K562 (cell line): ENCODE measurements around the gene ACCSL. TPM values are rescaled to one million over a fixed set of nuclear protein-coding genes. Genes with fewer than 3 reads are reported as not detected.
A peak's percentile ranks its signal among the peaks of the same experiment; 100 is the strongest.

Experiments used
- ATAC-seq: fragments of 200-7000 bp; cut with Tn5 transposase; 3 replicates; pipeline ENCODE4 v1.9.1; 2020; ENCODE audit warnings: moderate library complexity
- BruUV-seq: library from RNA; stranded (reverse); fragments of 400-500 nt; replicated peaks from 2 replicates; lab custom pipeline; 2021; lab: Mats Ljungman, UMichigan
- CTCF ChIA-PET: fragments of 300-600 bp; formaldehyde crosslinking; extraction: SDS; loops from one replicate; lab custom pipeline; 2021; ENCODE audit warnings: low intra/inter-chr PET ratio; lab: Yijun Ruan, JAX
- POLR2A ChIA-PET: fragments of 300-600, 350-650 bp; sonication (Branson Sonifier 250); formaldehyde crosslinking; extraction: SDS; loops from one replicate; lab custom pipeline; 2021; ENCODE audit warnings: antibody characterized with exemption, inconsistent platforms; lab: Yijun Ruan, JAX
- DNase-seq, 4 experiments: peaks; one replicate each; pipeline versions ENCODE4 v3.0.0 to v3.0.0-alpha.2; 2011 to 2018; ENCODE audit warnings: low spot score in 3 of 4, mixed read lengths in 3 of 4; ENCODE audit errors: extremely low read depth in 1 of 4
- FAIRE-seq: peaks from 2 replicates; lab custom pipeline; 2011; peaks lifted over from hg19 to GRCh38; lab: Jason Lieb, UNC
- H2AFZ ChIP-seq: 2 replicates; pipeline ENCODE4 v1.6.0; 2011; ENCODE audit warnings: low read depth, low read length, control low read depth, inconsistent platforms
- H3K27ac ChIP-seq: fragments of 200-600 bp; 3 replicates; pipeline ENCODE4 v1.8.0; 2011; ENCODE audit warnings: low read depth, mild to moderate bottlenecking, control low read depth, inconsistent platforms, low read length, moderate library complexity, mixed read lengths; ENCODE audit errors: extremely low read depth
- H3K27me3 ChIP-seq, 2 experiments: fragments of 300-600 bp in 1 of 2; 2 replicates in 1 of 2; 3 replicates in 1 of 2; pipeline versions ENCODE4 v1.6.0 to v1.8.0; 2011; ENCODE audit warnings: inconsistent platforms in 2 of 2, low read length in 2 of 2, mild to moderate bottlenecking in 1 of 2, mixed read lengths in 1 of 2, moderate library complexity in 1 of 2; ENCODE audit not compliant: control insufficient read depth in 2 of 2, insufficient read depth in 2 of 2
- H3K36me3 ChIP-seq: fragments of 300-600 bp; 3 replicates; pipeline ENCODE4 v1.8.0; 2011; ENCODE audit warnings: mild to moderate bottlenecking, low read length, inconsistent platforms; ENCODE audit not compliant: control insufficient read depth, insufficient read depth
- H3K4me1 ChIP-seq, 2 experiments: fragments of 200-600 bp in 1 of 2; replicated peaks in 1 of 2; 2 replicates in 1 of 2; 3 replicates in 1 of 2; pipeline versions ENCODE4 v1.5.1 to v1.8.0; 2011; ENCODE audit warnings: inconsistent platforms in 2 of 2, low read length in 2 of 2, mild to moderate bottlenecking in 1 of 2, mixed read lengths in 1 of 2, moderate library complexity in 1 of 2; ENCODE audit not compliant: control insufficient read depth in 2 of 2, insufficient read depth in 2 of 2
- H3K4me2 ChIP-seq: 2 replicates; pipeline ENCODE4 v1.6.1; 2011; ENCODE audit warnings: low read length, control low read depth, inconsistent platforms, mixed read lengths; ENCODE audit not compliant: insufficient read depth
- H3K4me3 ChIP-seq: fragments of 200-600 bp; sonication (generic), shearing (Covaris generic); 2 replicates; pipeline ENCODE4 v1.5.1; 2016; ENCODE audit warnings: control low read depth, inconsistent platforms
- H3K79me2 ChIP-seq: fragments of 200-600 bp; 3 replicates; pipeline ENCODE4 v1.8.0; 2011; ENCODE audit warnings: low read length, inconsistent platforms; ENCODE audit not compliant: control insufficient read depth, insufficient read depth
- H3K9ac ChIP-seq, 2 experiments: 2 replicates each; pipeline versions ENCODE4 v1.6.0 to v1.6.1; 2011; ENCODE audit warnings: low read depth in 2 of 2, low read length in 2 of 2, control low read depth in 1 of 2, inconsistent platforms in 1 of 2, mild to moderate bottlenecking in 1 of 2, mixed read lengths in 1 of 2; ENCODE audit not compliant: insufficient read depth in 1 of 2
- H3K9me1 ChIP-seq: one replicate; pipeline ENCODE4 v1.6.0; 2011; ENCODE audit warnings: inconsistent platforms, mild to moderate bottlenecking, low read length, moderate library complexity; ENCODE audit not compliant: control insufficient read depth, insufficient read depth
- H3K9me3 ChIP-seq: replicated peaks from 2 replicates; pipeline ENCODE4 v1.5.1; 2011; ENCODE audit warnings: low read depth, low read length, inconsistent platforms; ENCODE audit not compliant: control insufficient read depth, insufficient read depth
- H4K20me1 ChIP-seq: replicated peaks from 2 replicates; pipeline ENCODE4 v1.6.1; 2011; ENCODE audit warnings: low read length, inconsistent platforms, mixed read lengths; ENCODE audit not compliant: control insufficient read depth, insufficient read depth
- ESRRA ChIP-seq: fragments of 450-650 bp; IDR thresholded peaks from 2 replicates; pipeline ENCODE4 v1.6.1; 2014; ENCODE audit warnings: low read depth, mild to moderate bottlenecking, moderate library complexity, borderline replicate concordance
- IRF2 ChIP-seq: sonication (generic); formaldehyde crosslinking; IDR thresholded peaks from 2 replicates; pipeline ENCODE4 v1.8.1; 2022; ENCODE audit warnings: mild to moderate bottlenecking, missing genetic modification reagents
- MAFG ChIP-seq: fragments of 450-650 bp; conservative IDR thresholded peaks from 2 replicates; pipeline ENCODE4 v1.6.1; 2016; ENCODE audit warnings: missing genetic modification characterization, missing compliant biosample characterization
- ZNF316 ChIP-seq: fragments of 450-650 bp; IDR thresholded peaks from 2 replicates; pipeline ENCODE4 v1.6.1; 2016
- ZNF436 ChIP-seq: fragments of 250-450, 450-650 bp; sonication (Bioruptor Pico); formaldehyde crosslinking; IDR thresholded peaks from 2 replicates; pipeline ENCODE4 v1.7.0; 2020; ENCODE audit warnings: mild to moderate bottlenecking
- ZNF75A ChIP-seq: fragments of 450-650 bp; formaldehyde crosslinking; IDR thresholded peaks from 2 replicates; pipeline ENCODE4 v1.4.0; 2020; ENCODE audit warnings: mild to moderate bottlenecking
- ZNF764 ChIP-seq: fragments of 250-450 bp; sonication (Bioruptor Pico); IDR thresholded peaks from 2 replicates; pipeline ENCODE4 v1.4.0; 2020; ENCODE audit warnings: low read depth, mild to moderate bottlenecking, moderate library complexity
- WGBS: fragments of 100-300 bp; shearing (Covaris generic); methylation state at CpG from one replicate; pipeline ENCODE4 v1.1.6; 2016; ENCODE audit warnings: low coverage, mixed read lengths; ENCODE audit not compliant: insufficient coverage; ENCODE audit errors: missing lambda C conversion rate; 5-methylcytosine and 5-hydroxymethylcytosine counted together
- in situ Hi-C: fragments of 300-500 bp; cut with MboI; formaldehyde crosslinking; loops from 4 replicates; pipeline ENCODE4 v1.15.0; 2018; ENCODE audit warnings: inconsistent platforms, mixed read lengths
- intact Hi-C: fragments of 100-400 bp; cut with micrococcal nuclease; formaldehyde crosslinking; loops from 2 replicates; pipeline ENCODE4 v1.14.2; 2022
- polyA plus RNA-seq, 8 experiments: library from polyadenylated mRNA; depleted of rRNA in 4 of 8; stranded (reverse) in 5 of 8; unstranded in 3 of 8; fragments of >200 nt; fragmentation: Nextera tagmentation in 2 of 8; fragmentation: Illumina TruSeq in 1 of 8; extraction: Ambion mirVana in 2 of 8; extraction: Trizol in 1 of 8; gene quantifications; 2 replicates each; pipeline versions ENCODE4 v1.2.1 to v1.2.3, GENCODE V29; 2011 to 2014; ENCODE audit warnings: inconsistent platforms in 1 of 8, missing spikeins in 1 of 8
- total RNA-seq, 7 experiments: library from RNA; depleted of rRNA in 6 of 7; stranded (reverse); fragments of >200 nt in 6 of 7; fragmentation: Illumina TruSeq in 2 of 7; extraction: Trizol in 2 of 7; gene quantifications; 2 replicates each; pipeline versions ENCODE4 v1.2.1 to v1.2.3, GENCODE V29; 2011 to 2021; ENCODE audit warnings: low replicate concordance in 1 of 7
- TF ChIP-seq, protein P1 (sequence below): sonication (generic); formaldehyde crosslinking; IDR thresholded peaks from 2 replicates; pipeline ENCODE4 v1.8.0; 2022; ENCODE audit warnings: mild to moderate bottlenecking, missing genetic modification reagents
- TF ChIP-seq, protein P2 (sequence below): fragments of 450-650 bp; conservative IDR thresholded peaks from 2 replicates; pipeline ENCODE4 v1.6.1; 2016; ENCODE audit warnings: missing genetic modification characterization, low read depth, mild to moderate bottlenecking, control low read depth, missing compliant biosample characterization

ACCSL gene
- total and polyA plus RNA-seq, 9 of the 15 experiments (the other 6 are each of a cell fraction or from before 2014, with no cell fraction given): not detected

DNA sequence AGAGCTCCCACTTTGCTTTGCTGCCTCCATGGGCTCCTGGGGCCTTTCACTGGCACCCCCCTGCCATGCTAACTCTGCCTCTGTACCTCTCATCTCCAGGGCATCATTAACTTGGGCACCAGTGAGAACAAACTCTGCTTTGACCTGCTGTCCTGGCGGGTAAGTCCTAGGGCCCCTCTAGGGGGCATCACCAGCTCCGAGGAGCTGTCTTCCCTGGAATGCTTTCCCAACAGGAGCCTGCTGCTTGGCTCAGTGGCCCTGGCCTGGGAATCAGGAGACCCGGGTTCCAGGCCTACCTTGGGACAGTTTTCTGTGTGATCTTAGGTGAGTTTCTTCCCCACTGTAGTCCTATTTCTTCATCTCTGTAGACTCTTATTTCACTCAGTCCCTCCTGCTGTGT, 23.4 kb downstream of the ACCSL start (continued):
- TF ChIP-seq, protein P1, sequence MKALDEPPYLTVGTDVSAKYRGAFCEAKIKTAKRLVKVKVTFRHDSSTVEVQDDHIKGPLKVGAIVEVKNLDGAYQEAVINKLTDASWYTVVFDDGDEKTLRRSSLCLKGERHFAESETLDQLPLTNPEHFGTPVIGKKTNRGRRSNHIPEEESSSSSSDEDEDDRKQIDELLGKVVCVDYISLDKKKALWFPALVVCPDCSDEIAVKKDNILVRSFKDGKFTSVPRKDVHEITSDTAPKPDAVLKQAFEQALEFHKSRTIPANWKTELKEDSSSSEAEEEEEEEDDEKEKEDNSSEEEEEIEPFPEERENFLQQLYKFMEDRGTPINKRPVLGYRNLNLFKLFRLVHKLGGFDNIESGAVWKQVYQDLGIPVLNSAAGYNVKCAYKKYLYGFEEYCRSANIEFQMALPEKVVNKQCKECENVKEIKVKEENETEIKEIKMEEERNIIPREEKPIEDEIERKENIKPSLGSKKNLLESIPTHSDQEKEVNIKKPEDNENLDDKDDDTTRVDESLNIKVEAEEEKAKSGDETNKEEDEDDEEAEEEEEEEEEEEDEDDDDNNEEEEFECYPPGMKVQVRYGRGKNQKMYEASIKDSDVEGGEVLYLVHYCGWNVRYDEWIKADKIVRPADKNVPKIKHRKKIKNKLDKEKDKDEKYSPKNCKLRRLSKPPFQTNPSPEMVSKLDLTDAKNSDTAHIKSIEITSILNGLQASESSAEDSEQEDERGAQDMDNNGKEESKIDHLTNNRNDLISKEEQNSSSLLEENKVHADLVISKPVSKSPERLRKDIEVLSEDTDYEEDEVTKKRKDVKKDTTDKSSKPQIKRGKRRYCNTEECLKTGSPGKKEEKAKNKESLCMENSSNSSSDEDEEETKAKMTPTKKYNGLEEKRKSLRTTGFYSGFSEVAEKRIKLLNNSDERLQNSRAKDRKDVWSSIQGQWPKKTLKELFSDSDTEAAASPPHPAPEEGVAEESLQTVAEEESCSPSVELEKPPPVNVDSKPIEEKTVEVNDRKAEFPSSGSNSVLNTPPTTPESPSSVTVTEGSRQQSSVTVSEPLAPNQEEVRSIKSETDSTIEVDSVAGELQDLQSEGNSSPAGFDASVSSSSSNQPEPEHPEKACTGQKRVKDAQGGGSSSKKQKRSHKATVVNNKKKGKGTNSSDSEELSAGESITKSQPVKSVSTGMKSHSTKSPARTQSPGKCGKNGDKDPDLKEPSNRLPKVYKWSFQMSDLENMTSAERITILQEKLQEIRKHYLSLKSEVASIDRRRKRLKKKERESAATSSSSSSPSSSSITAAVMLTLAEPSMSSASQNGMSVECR (CRISPR knock-in tag): no peak
- TF ChIP-seq, all 486 proteins: peak for 0

DNA sequence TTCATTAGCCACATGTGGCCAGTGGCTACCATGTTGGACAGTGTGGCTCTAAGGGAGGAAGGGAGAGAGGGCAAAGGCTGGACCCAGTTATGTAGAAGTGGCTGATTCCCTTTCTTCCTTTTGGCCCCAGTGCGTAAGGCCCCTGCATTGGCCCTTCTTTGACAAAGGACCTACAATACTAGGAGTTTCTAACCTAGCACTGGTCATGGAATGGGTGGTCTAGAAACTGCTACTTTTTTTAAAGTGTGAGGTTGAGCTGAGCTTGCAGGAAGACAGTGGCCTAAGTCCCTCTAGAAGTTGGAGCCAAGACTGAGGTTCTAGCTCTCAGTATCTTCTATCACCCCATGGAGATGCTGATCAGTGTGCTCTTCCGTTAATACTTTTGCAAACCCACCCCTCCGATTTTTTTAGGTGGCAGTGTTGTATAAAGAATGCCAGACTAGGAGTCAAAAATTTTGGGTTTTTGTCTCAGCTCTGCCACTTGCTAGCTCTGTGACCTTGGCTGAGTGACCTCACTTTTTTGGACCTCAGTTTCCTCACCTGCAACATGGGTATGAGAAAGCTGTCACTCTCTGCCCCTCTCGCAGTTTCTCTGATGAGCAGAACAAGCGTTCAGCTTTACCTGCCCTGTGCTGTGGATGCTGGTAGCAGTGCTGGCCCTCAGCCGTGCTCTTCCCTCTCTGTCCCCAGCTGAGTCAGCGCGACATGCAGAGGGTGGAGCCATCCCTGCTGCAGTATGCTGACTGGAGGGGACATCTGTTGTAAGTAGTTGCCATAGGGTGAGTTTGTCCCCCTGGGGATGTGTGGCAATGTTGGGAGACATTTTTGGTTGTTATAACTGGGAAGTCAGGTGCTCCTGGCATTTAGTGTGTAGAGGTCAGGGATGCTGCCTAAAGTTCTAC, 25.2 kb downstream of the ACCSL start:
- CTCF ChIA-PET: no interaction called here
- Histone ChIP-seq H3K4me1 (peaks cover 0 to 3% of the 10 kb centered on the region in 2 experiments; a peak in 2 of 5 replicates), H3K27ac (no peak overlapping the region), H3K9ac (no peak overlapping the region), H3K79me2 (no peaks in the 10 kb centered on the region), H3K4me2 (no peak overlapping the region), H3K9me1 (no peaks in the 10 kb centered on the region), H3K27me3 (no peaks in the 10 kb centered on the region), H3K4me3 (no peak overlapping the region), H4K20me1 (no peaks in the 10 kb centered on the region), H3K36me3 (peaks cover 56% of the 10 kb centered on the region), H3K9me3 (no peaks in the 10 kb centered on the region), H2AFZ (no peak overlapping the region)
- 74% methylated on average over 8 of the region's 8 CpGs for WGBS
- in situ Hi-C loops: no loop called here
- BruUV-seq: no TSS peak
- intact Hi-C loops: no loop called here
- FAIRE-seq: no peak
- peak; percentile 67 for ATAC-seq
- POLR2A ChIA-PET: interaction anchor here (0.6 to 1.8 kb wide), 4 partner anchors 10 to 485 kb away, joined by 3 to 7 read pairs (median 4); no protein-coding TSS in a partner anchor
- DNase-seq: no peak
- no peak for TF ChIP-seq ZNF75A (CRISPR knock-in tag)
- TF ChIP-seq ZNF316: peak; percentile 44
- peak; percentile 33; the same call in 1 of the 2 replicates for TF ChIP-seq MAFG (tag)
- no peak for TF ChIP-seq ZNF764 (CRISPR knock-in tag)
- no peak for TF ChIP-seq IRF2 (CRISPR knock-in tag)
- TF ChIP-seq, protein P2, sequence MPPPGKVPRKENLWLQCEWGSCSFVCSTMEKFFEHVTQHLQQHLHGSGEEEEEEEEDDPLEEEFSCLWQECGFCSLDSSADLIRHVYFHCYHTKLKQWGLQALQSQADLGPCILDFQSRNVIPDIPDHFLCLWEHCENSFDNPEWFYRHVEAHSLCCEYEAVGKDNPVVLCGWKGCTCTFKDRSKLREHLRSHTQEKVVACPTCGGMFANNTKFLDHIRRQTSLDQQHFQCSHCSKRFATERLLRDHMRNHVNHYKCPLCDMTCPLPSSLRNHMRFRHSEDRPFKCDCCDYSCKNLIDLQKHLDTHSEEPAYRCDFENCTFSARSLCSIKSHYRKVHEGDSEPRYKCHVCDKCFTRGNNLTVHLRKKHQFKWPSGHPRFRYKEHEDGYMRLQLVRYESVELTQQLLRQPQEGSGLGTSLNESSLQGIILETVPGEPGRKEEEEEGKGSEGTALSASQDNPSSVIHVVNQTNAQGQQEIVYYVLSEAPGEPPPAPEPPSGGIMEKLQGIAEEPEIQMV (tag): no peak
- TF ChIP-seq ESRRA: peak; percentile 94
- TF ChIP-seq ZNF436 (CRISPR knock-in tag): no peak
